ENCODE data around the gene RPL23.
A peak's percentile ranks its signal among the peaks of the same experiment; 100 is the strongest.

Gene RPL23

DNA sequence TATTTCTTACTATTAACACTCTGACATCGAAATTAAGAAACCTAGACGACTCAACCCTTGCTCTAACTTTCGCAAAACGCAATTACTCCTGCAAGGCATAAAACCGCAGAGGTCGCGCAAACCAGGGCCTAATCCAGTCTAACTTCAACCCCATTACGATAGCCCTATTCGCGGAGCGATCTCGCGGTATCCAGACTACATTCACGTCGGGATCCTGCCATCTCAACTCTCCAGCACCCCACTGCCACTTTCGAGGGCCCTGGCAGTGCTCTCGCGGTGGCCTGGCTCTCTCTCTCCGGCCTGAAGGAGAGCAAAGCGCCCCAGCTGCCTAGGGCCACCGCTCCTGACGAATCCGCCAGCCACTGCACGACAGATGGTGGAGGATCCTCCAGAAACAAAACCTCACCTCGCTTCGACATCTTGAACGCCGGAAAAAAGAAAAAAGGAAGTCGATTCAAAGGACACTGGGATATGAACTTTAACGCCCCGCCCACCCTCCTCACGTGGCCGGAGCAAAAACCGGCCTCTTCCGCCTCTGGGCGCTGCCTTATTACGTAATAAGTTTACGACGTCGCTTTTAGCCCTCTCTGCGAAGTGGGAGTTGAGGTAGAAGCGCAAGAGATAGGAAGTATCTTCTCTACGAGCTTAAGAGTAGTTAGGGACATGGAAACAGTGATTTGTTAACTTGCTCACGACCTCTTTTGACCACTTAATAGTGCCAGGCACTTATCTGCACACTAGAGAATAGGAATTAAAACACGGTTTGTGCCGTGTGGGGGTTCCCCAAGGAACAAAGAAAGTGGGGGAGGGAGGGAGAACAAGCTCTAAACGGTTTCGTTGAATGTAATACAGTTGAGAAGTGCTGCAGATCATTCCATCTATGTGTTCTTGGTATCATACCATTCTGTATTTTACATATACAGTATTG, at the start of gene RPL23:
Gene RPL23 (minus strand): TSS at position 430 of the 928 bp plus-strand sequence. CDS start 11 bp downstream, at position 419.
- peak; percentile 86 for FAIRE-seq
- peak; percentile 92 for DNase-seq (ENCODE audit: low spot score)

DNA sequence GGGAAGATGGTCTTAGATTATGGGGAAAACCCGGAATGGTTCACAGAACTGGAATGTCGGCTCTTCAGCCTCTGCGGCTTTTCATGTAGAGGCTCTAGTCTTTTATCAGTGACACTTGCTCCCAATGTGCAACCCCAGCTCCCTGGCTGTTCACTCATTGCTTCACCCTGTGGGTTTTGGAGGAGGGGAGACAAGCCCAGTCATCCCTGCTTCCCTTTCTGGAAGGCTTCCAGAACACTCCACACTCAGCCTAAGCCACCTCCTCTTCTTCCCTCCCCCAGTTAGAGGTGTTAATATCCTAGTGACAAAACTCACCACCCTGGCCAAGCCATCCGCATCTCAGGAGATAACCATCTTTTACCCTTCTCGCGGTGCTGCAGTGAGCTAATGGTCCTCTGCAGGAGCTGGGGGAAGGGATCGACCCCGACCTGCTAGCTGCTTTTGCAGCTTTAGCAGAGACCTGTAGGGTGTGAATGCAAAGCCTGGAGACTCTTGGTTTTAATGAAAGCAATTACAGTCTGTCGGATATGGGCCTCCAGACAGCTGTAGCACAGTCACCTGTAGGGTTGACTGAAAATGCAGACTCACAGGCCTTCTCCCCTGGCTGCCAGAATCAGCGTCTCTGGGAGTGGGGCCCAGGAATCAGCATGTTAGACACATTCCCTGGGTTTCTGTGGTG, 47.6 kb upstream of the RPL23 start:
- DNase-seq (ENCODE audit: low spot score) = peak; percentile 100
- FAIRE-seq = peak; percentile 99

DNA sequence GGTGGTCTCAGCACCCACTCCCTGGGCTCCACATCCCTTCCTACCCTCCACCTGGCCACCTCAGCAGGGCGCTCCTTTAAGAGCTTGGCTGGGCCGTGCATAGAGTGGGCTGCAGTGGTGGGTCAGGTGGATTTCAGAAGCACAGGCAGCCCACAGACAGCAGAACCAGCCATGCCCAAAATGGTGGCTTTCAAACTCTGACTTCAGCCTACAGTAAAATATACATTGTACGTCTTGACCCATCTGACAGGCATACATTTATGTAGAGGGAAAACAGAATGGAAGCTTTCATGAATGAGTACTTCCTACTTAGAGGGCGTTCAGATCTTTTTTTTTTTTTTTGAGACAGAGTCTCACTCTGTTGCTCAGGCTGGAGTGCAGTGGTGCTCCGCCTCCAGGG, 45.9 kb upstream of the RPL23 start:
- no peak for DNase-seq (ENCODE audit: low spot score)
- no peak for FAIRE-seq

DNA sequence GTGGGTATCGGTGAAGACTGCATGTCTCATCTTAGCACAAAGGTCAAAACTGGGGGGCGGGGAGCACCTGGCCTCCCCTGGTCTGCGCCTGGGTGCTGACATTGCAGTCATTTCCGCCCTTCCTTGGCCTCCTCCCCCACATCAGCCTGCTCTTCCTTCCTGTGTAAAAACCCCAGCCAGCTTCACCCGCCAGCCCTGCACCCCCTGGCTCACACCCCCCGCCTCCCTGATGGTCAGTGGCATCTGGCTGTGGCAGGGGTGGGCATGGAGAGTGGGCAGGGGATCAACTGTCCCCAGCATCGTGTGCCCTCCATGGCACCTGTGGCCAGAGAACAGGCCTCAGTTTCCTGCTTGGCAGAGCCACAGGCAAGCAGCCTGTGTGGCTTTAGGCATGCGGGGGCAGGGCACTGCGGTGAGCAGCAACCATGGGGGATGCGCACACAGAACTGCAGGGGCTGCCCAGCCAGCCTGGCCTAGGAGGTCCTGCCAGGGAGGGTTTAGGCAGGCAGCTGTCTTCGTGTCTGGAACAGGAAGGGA, 45.4 kb upstream of the RPL23 start:
- no peak for FAIRE-seq
- peak; percentile 73 for DNase-seq (ENCODE audit: low spot score)

GRCh38 chr17:38898291-38898679, 44.8 kb upstream of the RPL23 start:
- no peak for DNase-seq (ENCODE audit: low spot score)

GRCh38 chr17:38897671-38898290, 44.3 kb upstream of the RPL23 start:
- no peak for DNase-seq (ENCODE audit: low spot score)
- no peak for FAIRE-seq

More at GRCh38 chr17:38898291-38898679, 44.8 kb upstream of the RPL23 start:
- FAIRE-seq = no peak

DNA sequence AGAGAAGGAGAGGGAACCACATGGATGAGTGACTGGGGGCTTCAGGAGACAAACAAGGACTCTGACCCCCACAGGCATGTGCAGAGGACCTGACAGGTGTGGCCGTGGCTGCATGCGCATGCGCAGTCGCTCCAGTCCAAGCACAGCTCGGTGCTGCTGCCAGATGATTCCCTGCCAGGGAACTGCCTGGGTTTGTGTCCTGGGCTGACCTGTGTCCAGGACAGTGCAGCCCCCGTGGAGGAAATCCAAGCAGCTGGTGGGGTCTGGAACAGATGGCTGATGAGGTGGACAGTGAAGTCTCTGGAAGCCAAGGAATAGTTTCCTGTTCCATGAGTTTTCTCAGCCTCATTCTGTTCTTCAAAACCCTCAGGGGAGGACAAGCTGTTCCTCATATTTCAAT, 43.7 kb upstream of the RPL23 start:
- FAIRE-seq (no peak), DNase-seq (ENCODE audit: low spot score) (no peak)

DNA sequence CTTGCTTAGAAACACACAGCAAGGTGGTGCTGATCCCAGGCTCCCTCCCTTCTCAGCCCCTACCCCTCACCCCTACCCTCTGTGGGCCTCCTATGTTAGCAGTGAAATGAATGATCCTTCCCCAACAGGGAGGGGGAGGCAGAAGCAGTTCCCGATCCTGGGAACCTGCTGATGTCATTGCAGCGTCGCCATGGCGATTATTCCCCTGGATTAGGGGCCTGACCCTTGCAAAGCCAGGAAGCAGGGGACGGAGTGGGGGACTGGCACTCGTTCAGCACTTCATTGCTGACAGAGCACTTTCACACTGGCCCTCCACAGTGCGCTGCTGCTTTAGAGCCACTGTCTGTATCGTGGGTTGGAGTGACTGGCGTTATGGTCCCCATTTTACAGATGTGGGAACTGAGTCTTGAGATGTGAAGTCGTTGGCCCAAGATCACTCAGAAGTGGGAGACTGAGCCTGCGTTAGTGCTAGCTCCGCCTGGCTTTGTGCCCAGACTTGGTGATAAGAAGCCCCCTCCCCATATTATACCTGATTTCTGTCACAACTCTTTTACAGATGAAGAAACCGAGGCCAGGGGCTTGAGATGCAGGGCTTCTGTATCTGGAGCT, 42.9 kb upstream of the RPL23 start:
- DNase-seq (ENCODE audit: low spot score) (no peak), FAIRE-seq (no peak)

DNA sequence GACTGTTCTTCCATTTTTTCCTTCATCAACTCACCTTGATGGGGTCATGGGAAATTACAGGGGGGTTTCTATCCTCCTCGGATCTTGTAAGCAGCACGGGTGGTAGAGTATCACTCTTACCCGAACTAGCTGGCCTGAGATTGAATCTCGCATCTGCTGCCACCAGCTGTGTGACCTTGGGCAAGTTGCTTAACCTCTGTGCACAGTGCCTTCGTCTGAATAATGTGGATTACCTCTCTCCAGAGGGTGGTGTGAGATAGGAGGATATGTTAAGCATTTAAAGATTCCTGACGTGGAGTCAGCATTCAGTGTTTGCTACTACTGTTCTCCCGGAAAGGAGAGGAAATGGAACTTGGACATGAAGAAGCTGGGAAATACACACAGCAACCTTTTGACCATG, 40.8 kb upstream of the RPL23 start:
- FAIRE-seq = no peak
- DNase-seq (ENCODE audit: low spot score) = no peak

DNA sequence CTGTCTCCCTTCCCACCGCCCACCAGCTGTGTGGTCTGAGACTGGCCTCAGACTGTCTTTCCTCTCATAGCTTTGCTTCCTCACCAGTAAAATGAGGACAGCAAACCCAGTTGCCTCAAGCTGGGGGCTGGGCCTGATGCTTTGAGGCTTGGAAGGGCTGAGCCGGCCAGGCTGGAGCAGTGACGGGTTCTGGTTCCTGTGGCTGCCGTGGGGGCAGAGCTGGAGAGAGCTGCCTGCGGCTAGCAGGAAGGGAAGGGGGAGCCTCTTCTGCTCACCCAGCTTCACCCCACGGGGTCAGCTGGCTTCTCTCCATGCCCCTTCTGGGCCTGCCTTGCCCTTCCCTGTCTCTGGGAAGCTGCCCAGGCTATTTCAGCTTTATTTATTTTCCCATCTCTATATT, 40.1 kb upstream of the RPL23 start:
- DNase-seq (ENCODE audit: low spot score) (no peak), FAIRE-seq (no peak)

DNA sequence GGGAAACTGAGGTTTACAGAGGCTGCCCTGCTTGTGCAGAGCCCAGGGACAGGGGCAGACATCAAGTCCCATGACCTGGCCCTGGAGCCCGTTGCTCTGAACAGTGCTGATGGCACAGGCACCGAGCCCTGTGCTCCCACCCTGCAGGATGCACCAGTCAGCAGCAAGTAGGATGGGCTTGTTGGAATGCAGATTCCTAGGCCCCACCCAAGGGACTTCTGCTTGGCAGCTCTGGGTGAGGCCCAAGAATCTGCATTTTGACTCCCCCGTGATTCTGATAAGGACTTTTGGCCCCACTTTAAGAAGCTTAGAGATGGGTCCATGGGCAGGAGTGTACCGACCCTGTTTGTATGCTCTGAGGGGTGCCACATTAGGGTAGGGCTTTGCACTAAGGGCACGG, 39.6 kb upstream of the RPL23 start:
- FAIRE-seq = no peak
- no peak for DNase-seq (ENCODE audit: low spot score)

GRCh38 chr17:38892620-38893019, 39.1 kb upstream of the RPL23 start:
- no peak for DNase-seq (ENCODE audit: low spot score)
- FAIRE-seq = no peak

GRCh38 chr17:38892083-38892482, 38.6 kb upstream of the RPL23 start:
- no peak for FAIRE-seq

GRCh38 chr17:38891441-38891840, 37.9 kb upstream of the RPL23 start:
- no peak for FAIRE-seq
- DNase-seq (ENCODE audit: low spot score) = no peak

More at GRCh38 chr17:38892083-38892482, 38.6 kb upstream of the RPL23 start:
- DNase-seq (ENCODE audit: low spot score) = no peak

DNA sequence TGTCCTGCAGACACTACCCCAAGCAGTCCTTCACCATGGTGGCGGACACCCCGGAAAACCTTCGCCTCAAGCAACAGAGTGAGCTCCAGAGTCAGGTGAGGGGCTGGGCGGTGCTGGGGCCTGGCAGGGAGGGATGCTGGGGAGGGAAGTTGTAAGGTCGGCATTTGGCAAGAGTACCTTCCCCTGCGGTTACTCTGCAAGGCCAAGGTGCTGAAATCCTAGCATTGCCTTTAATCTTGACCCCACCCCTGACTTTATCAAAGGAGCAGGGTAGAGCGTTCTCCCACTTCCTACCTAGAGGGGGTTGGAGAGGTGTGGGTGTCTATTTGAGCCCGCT, 36.9 kb upstream of the RPL23 start:
- no peak for FAIRE-seq
- DNase-seq (ENCODE audit: low spot score) = no peak

DNA sequence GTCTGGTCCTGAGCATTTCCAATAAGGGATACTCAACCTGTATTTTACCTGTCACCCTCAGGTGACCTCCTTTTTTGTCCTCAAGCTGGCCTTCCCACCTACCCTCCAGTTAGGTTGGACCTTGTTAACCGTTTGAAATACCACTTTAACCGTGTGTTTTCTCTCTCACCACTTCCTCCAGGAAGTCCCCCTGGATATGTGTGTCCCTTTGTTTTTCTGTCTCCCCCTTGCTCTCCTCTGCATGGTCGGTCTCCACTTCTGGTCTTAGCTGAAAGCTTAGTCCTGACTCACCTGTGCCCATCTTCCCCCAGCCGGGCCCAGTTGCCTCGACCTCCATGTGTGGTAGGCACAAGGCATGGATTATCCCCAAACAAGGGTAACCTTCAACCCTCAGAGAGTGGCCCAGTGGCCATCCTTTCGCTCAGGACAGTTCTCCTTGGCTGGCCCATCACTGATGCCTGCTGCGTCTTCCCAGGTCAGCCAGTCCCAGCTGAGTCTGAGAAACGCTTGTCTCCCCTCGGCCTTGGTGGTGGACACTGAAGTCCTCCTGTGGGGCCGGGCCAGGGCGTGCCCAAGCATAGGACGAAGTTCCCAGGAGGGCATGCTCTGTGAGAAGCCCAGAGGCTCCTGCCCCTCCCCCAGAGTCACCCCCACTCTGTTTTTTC, 36.4 kb upstream of the RPL23 start:
- DNase-seq (ENCODE audit: low spot score) = no peak
- FAIRE-seq = no peak

- FAIRE-seq = no peak
- DNase-seq (ENCODE audit: low spot score) = no peak
Observed at GRCh38 chr17:38888842-38889241, 35.3 kb upstream of the RPL23 start.

GRCh38 chr17:38886643-38887010, 33.1 kb upstream of the RPL23 start:
- no peak for FAIRE-seq
- DNase-seq (ENCODE audit: low spot score) = no peak

DNA sequence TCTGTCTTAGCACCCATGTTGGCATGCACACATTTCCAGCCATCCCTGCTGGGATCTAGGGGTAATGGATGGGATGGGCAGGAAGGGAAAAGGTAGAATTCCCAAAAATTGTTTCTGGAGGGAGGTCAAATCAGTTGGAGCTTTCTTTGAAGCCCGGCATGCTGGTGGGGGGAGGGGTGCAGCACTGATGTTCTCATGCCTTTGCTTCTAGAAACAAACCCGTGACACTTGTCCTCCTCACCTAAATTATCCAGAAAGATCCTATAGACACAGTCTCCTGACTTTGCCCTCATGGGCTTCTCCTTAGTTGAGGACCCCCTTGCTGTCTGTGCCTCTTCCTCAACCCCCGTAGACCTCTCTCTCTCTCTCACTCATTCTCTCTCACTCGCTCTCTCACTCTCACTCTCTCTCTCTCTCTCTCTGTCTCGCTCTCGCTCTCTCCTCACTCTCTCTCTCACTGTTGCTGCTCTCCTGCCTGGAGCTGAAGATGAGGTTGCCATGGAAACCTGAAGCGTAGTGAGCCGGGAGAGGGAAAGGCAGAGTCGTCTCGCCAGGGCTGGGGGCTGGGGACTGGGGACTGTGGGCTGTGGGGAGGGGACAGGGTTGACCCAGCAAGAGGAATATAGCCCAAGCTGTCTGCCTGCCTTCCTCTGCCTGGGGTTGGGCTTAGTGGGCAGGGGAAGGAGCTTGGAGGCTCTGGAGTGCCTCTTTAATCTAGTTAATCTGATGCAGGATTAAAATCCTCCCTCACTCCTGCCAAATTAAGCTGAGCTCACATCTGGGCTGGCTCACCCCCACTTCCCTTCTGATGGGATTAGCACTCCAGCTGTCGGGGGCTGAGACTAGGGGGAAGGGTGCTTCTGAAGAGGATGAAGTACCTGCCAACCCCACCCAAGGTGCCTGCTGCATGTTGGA, 32.5 kb upstream of the RPL23 start:
- FAIRE-seq (no peak), DNase-seq (ENCODE audit: low spot score) (no peak)

All from RCC 7860 (cell line).